HepG2 (cell line): ENCODE results near the gene EIF4EBP3. TPM values are rescaled to one million over a fixed set of nuclear protein-coding genes. Genes with fewer than 3 reads are reported as not detected.

ENCODE experiments used
- ATAC-seq: fragments of 200-7000 bp; cut with Tn5 transposase; 3 replicates; pipeline ENCODE4 v1.9.1; 2020; ENCODE audit warnings: mild to moderate bottlenecking, moderate library complexity
- BruUV-seq: library from RNA; stranded (reverse); fragments of 400-500 nt; replicated peaks from 2 replicates; lab custom pipeline; 2021; lab: Mats Ljungman, UMichigan
- CTCF ChIA-PET: fragments of 300-600 bp; formaldehyde crosslinking; extraction: SDS; loops from one replicate; lab custom pipeline; 2021; ENCODE audit warnings: low total read pairs, inconsistent platforms, low intra/inter-chr PET ratio; lab: Yijun Ruan, JAX
- POLR2A ChIA-PET: fragments of 350-600 bp; sonication (Branson Sonifier 250); formaldehyde crosslinking; loops from one replicate; lab custom pipeline; 2020; ENCODE audit warnings: antibody characterized with exemption, inconsistent platforms; lab: Yijun Ruan, JAX
- DNase-seq: peaks from one replicate; pipeline ENCODE4 v3.0.0-alpha.2; 2015; ENCODE audit warnings: low spot score
- FAIRE-seq: peaks from 3 replicates; lab custom pipeline; 2011; peaks lifted over from hg19 to GRCh38; lab: Jason Lieb, UNC
- H2AFZ ChIP-seq: one replicate; pipeline ENCODE4 v1.6.1; 2011; ENCODE audit warnings: low read length, inconsistent platforms
- H3K27ac ChIP-seq: fragments of 300-600 bp; 3 replicates; pipeline ENCODE4 v1.8.0; 2011; ENCODE audit warnings: mixed run types, mild to moderate bottlenecking, mixed read lengths, low read length, inconsistent platforms; ENCODE audit not compliant: insufficient read depth; ENCODE audit errors: extremely low read length
- H3K27me3 ChIP-seq, 2 experiments: fragments of 200-600 bp in 1 of 2; 2 replicates in 1 of 2; 3 replicates in 1 of 2; pipeline versions ENCODE4 v1.6.0 to v1.8.0; 2011; ENCODE audit warnings: low read length in 2 of 2, mild to moderate bottlenecking in 2 of 2, moderate library complexity in 2 of 2, inconsistent platforms in 1 of 2; ENCODE audit not compliant: insufficient read depth in 2 of 2, control insufficient read depth in 1 of 2
- H3K36me3 ChIP-seq, 2 experiments: fragments of 200-600 bp in 1 of 2; replicated peaks in 1 of 2; 2 replicates in 1 of 2; 3 replicates in 1 of 2; pipeline versions ENCODE4 v1.5.1 to v1.8.0; 2011; ENCODE audit warnings: low read length in 2 of 2, inconsistent platforms in 1 of 2; ENCODE audit not compliant: insufficient read depth in 2 of 2, control insufficient read depth in 1 of 2
- H3K4me1 ChIP-seq: 2 replicates; pipeline ENCODE4 v1.5.1; 2012; ENCODE audit warnings: low read length, inconsistent platforms; ENCODE audit not compliant: insufficient read depth
- H3K4me2 ChIP-seq: 2 replicates; pipeline ENCODE4 v1.6.0; 2011; ENCODE audit warnings: low read depth, low read length, inconsistent platforms
- H3K4me3 ChIP-seq, 3 experiments: fragments of 200-600 bp in 1 of 3; sonication (generic), shearing (Covaris generic) in 1 of 3; replicated peaks in 1 of 3; 2 replicates each; pipeline ENCODE4 v1.5.1; 2011 to 2016; ENCODE audit warnings: low read length in 3 of 3, inconsistent platforms in 2 of 3, low read depth in 2 of 3, mild to moderate bottlenecking in 2 of 3, control low read depth in 1 of 3, mixed read lengths in 1 of 3; ENCODE audit not compliant: insufficient read depth in 1 of 3
- H3K79me2 ChIP-seq: one replicate; pipeline ENCODE4 v1.6.1; 2011; ENCODE audit warnings: low read length, inconsistent platforms; ENCODE audit not compliant: insufficient read depth
- H3K9ac ChIP-seq: 2 replicates; pipeline ENCODE4 v1.6.0; 2011; ENCODE audit warnings: mild to moderate bottlenecking, low read depth, low read length, inconsistent platforms; ENCODE audit not compliant: insufficient read depth
- H3K9me3 ChIP-seq: 2 replicates; pipeline ENCODE4 v1.5.1; 2012; ENCODE audit warnings: mild to moderate bottlenecking, low read length
- H4K20me1 ChIP-seq: 2 replicates; pipeline ENCODE4 v1.6.0; 2011; ENCODE audit warnings: inconsistent platforms, mild to moderate bottlenecking, low read length, moderate library complexity; ENCODE audit not compliant: insufficient read depth
- KAT7 ChIP-seq: IDR thresholded peaks from 2 replicates; pipeline ENCODE4 v1.6.1; 2018; ENCODE audit warnings: borderline replicate concordance, missing compliant biosample characterization
- ZNF382 ChIP-seq: sonication (generic); formaldehyde crosslinking; IDR thresholded peaks from 2 replicates; pipeline ENCODE4 v1.5.0; 2020; ENCODE audit warnings: missing genetic modification reagents, mild to moderate bottlenecking, borderline replicate concordance
- WGBS: methylation state at CpG from one replicate; pipeline ENCODE4 v1.1.6; 2017; ENCODE audit warnings: low lambda C conversion rate; 5-methylcytosine and 5-hydroxymethylcytosine counted together
- in situ Hi-C: cut with HindIII; loops from 2 replicates; pipeline ENCODE4 v1.10.0; 2017; ENCODE audit warnings: low pct_unique_long_range_greater_than_20kb; ENCODE audit not compliant: extremely low pct_ligation_motif_present
- intact Hi-C: fragments of 100-400 bp; cut with micrococcal nuclease; formaldehyde crosslinking; loops from one replicate; pipeline ENCODE4 v1.10.0; 2022; ENCODE audit not compliant: unreplicated experiment
- polyA plus RNA-seq, 8 experiments: library from polyadenylated mRNA; depleted of rRNA in 3 of 8; stranded (reverse) in 7 of 8; unstranded in 1 of 8; fragments of >200 nt; fragmentation: Illumina TruSeq in 4 of 8; extraction: Trizol in 4 of 8; gene quantifications; 2 replicates each; pipeline versions ENCODE4 v1.2.1 to v1.2.3, GENCODE V29; 2011 to 2016; ENCODE audit warnings: low read depth in 4 of 8, missing spikeins in 1 of 8, mixed read lengths in 1 of 8; ENCODE audit not compliant: insufficient read depth in 1 of 8
- total RNA-seq, 5 experiments: library from RNA; depleted of rRNA; stranded (reverse); fragments of >200 nt; fragmentation: Illumina TruSeq; extraction: Trizol; gene quantifications; 2 replicates each; pipeline ENCODE4 v1.2.3, GENCODE V29; 2016; ENCODE audit warnings: low read depth in 1 of 5
- TF ChIP-seq, protein P1 (sequence below): sonication (generic); formaldehyde crosslinking; IDR thresholded peaks from 2 replicates; pipeline ENCODE4 v1.8.0; 2022; ENCODE audit warnings: mild to moderate bottlenecking, missing genetic modification reagents
- TF ChIP-seq, protein P2 (sequence below): sonication (generic); formaldehyde crosslinking; IDR thresholded peaks from 2 replicates; pipeline ENCODE4 v1.8.1; 2022; ENCODE audit warnings: low read depth, mild to moderate bottlenecking, missing genetic modification reagents
- TF ChIP-seq, protein P3 (sequence below): sonication (generic); formaldehyde crosslinking; IDR thresholded peaks from 2 replicates; pipeline ENCODE4 v1.8.1; 2023; ENCODE audit warnings: mild to moderate bottlenecking, inconsistent platforms, moderate library complexity, missing genetic modification reagents, borderline replicate concordance
- TF ChIP-seq, protein P4 (sequence below): sonication (generic); formaldehyde crosslinking; IDR thresholded peaks from 2 replicates; pipeline ENCODE4 v1.4.0; 2020; ENCODE audit warnings: mild to moderate bottlenecking, missing genetic modification reagents

EIF4EBP3 gene
- total and polyA plus RNA-seq, 2 of the 13 experiments (the other 11 are each of a cell fraction or from before 2014, with no cell fraction given): 0.61 to 1.7 TPM

DNA sequence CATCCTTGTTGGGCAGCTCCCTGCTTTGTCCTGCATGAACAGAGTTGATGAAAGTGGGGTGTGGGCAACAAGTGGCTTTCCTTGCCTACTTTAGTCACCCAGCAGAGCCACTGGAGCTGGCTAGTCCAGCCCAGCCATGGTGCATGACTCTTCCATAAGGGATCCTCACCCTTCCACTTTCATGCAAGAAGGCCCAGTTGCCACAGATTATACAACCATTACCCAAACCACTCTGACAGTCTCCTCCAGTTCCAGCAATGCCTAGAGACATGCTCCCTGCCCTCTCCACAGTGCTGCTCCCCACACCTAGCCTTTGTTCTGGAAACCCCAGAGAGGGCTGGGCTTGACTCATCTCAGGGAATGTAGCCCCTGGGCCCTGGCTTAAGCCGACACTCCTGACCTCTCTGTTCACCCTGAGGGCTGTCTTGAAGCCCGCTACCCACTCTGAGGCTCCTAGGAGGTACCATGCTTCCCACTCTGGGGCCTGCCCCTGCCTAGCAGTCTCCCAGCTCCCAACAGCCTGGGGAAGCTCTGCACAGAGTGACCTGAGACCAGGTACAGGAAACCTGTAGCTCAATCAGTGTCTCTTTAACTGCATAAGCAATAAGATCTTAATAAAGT, 21.1 kb downstream of the EIF4EBP3 start (continued):
- TF ChIP-seq, protein P1, sequence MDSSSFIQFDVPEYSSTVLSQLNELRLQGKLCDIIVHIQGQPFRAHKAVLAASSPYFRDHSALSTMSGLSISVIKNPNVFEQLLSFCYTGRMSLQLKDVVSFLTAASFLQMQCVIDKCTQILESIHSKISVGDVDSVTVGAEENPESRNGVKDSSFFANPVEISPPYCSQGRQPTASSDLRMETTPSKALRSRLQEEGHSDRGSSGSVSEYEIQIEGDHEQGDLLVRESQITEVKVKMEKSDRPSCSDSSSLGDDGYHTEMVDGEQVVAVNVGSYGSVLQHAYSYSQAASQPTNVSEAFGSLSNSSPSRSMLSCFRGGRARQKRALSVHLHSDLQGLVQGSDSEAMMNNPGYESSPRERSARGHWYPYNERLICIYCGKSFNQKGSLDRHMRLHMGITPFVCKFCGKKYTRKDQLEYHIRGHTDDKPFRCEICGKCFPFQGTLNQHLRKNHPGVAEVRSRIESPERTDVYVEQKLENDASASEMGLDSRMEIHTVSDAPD (CRISPR knock-in tag): no peak
- TF ChIP-seq KAT7 (no peak), ZNF382 (CRISPR knock-in tag) (no peak)
- TF ChIP-seq, protein P2, sequence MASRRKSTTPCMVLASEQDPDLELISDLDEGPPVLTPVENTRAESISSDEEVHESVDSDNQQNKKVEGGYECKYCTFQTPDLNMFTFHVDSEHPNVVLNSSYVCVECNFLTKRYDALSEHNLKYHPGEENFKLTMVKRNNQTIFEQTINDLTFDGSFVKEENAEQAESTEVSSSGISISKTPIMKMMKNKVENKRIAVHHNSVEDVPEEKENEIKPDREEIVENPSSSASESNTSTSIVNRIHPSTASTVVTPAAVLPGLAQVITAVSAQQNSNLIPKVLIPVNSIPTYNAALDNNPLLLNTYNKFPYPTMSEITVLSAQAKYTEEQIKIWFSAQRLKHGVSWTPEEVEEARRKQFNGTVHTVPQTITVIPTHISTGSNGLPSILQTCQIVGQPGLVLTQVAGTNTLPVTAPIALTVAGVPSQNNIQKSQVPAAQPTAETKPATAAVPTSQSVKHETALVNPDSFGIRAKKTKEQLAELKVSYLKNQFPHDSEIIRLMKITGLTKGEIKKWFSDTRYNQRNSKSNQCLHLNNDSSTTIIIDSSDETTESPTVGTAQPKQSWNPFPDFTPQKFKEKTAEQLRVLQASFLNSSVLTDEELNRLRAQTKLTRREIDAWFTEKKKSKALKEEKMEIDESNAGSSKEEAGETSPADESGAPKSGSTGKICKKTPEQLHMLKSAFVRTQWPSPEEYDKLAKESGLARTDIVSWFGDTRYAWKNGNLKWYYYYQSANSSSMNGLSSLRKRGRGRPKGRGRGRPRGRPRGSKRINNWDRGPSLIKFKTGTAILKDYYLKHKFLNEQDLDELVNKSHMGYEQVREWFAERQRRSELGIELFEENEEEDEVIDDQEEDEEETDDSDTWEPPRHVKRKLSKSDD: no peak
- TF ChIP-seq, protein P3, sequence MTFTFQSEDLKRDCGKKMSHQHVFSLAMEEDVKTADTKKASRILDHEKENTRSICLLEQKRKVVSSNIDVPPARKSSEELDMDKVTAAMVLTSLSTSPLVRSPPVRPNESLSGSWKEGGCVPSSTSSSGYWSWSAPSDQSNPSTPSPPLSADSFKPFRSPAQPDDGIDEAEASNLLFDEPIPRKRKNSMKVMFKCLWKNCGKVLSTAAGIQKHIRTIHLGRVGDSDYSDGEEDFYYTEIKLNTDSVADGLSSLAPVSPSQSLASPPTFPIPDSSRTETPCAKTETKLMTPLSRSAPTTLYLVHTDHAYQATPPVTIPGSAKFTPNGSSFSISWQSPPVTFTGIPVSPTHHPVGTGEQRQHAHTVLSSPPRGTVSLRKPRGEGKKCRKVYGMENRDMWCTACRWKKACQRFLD: no peak

- no TSS peak for BruUV-seq
These were observed 21.7 kb downstream of the EIF4EBP3 start for GRCh38 chr5:140569197-140569596.

More at GRCh38 chr5:140569197-140569596, 21.7 kb downstream of the EIF4EBP3 start:
- H3K9ac ChIP-seq: no peak overlapping the region
- intact Hi-C loops: no loop called here
- H3K27me3 ChIP-seq: no peaks in the 10 kb centered on the region; a peak in 1 of 5 replicates
- CTCF ChIA-PET: no interaction called here
- peaks cover 32% of the 10 kb centered on the region for H3K4me1 ChIP-seq
- 52% methylated on average over 4 of the region's 4 CpGs for WGBS
- no peaks in the 10 kb centered on the region for H4K20me1 ChIP-seq
- DNase-seq (no peak), FAIRE-seq (no peak), ATAC-seq (no peak)
- H3K4me3 ChIP-seq: no peak overlapping the region
- H3K36me3 ChIP-seq: no peaks in the 10 kb centered on the region
- no peaks in the 10 kb centered on the region for H3K79me2 ChIP-seq
- no peaks in the 10 kb centered on the region for H3K9me3 ChIP-seq
- H3K4me2 ChIP-seq: no peak overlapping the region
- no peak overlapping the region for H2AFZ ChIP-seq
- TF ChIP-seq, protein P4, sequence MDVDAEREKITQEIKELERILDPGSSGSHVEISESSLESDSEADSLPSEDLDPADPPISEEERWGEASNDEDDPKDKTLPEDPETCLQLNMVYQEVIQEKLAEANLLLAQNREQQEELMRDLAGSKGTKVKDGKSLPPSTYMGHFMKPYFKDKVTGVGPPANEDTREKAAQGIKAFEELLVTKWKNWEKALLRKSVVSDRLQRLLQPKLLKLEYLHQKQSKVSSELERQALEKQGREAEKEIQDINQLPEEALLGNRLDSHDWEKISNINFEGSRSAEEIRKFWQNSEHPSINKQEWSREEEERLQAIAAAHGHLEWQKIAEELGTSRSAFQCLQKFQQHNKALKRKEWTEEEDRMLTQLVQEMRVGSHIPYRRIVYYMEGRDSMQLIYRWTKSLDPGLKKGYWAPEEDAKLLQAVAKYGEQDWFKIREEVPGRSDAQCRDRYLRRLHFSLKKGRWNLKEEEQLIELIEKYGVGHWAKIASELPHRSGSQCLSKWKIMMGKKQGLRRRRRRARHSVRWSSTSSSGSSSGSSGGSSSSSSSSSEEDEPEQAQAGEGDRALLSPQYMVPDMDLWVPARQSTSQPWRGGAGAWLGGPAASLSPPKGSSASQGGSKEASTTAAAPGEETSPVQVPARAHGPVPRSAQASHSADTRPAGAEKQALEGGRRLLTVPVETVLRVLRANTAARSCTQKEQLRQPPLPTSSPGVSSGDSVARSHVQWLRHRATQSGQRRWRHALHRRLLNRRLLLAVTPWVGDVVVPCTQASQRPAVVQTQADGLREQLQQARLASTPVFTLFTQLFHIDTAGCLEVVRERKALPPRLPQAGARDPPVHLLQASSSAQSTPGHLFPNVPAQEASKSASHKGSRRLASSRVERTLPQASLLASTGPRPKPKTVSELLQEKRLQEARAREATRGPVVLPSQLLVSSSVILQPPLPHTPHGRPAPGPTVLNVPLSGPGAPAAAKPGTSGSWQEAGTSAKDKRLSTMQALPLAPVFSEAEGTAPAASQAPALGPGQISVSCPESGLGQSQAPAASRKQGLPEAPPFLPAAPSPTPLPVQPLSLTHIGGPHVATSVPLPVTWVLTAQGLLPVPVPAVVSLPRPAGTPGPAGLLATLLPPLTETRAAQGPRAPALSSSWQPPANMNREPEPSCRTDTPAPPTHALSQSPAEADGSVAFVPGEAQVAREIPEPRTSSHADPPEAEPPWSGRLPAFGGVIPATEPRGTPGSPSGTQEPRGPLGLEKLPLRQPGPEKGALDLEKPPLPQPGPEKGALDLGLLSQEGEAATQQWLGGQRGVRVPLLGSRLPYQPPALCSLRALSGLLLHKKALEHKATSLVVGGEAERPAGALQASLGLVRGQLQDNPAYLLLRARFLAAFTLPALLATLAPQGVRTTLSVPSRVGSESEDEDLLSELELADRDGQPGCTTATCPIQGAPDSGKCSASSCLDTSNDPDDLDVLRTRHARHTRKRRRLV: no peak
- TF ChIP-seq, all 625 proteins: peak for 0
- in situ Hi-C loops: loop anchor here (10.0 kb wide), 1 partner anchor 156 kb away; no protein-coding TSS in a partner anchor
- no peak overlapping the region for H3K27ac ChIP-seq
- POLR2A ChIA-PET: interaction anchor here (1.0 kb wide), 1 partner anchor 79 kb away, joined by 4 read pairs; the partner anchor contains the start of genes IK and NDUFA2
